GM12875 (cell line): Measurements from ENCODE around the gene SLC7A10.
"Not testable (repeated sequence)": the region's sequence is repeated elsewhere in the genome, so short reads cannot be mapped to it uniquely, and the experiment has no call there.

Experiments
- H3K4me3 ChIP-seq: one replicate; pipeline ENCODE4 v1.5.1; 2011; ENCODE audit warnings: low read depth, low read length, control low read depth
- CTCF ChIP-seq: IDR thresholded peaks from 2 replicates; pipeline ENCODE4 v1.5.1; 2011; ENCODE audit warnings: low read depth, mild to moderate bottlenecking, control low read depth, inconsistent platforms, low read length, moderate library complexity, borderline replicate concordance; ENCODE audit not compliant: insufficient read depth

The SLC7A10 gene

GRCh38 chr19:33216198-33216830, 9.3 kb downstream of the SLC7A10 start:
- TF ChIP-seq CTCF, result no peak
- no peak overlapping the region for H3K4me3 ChIP-seq

GRCh38 chr19:33215438-33216197, 10.0 kb downstream of the SLC7A10 start:
- TF ChIP-seq CTCF, result no peak

GRCh38 chr19:33214596-33214995, 11.1 kb downstream of the SLC7A10 start:
- TF ChIP-seq CTCF, result no peak
- H3K4me3 ChIP-seq, result no peak overlapping the region

More at GRCh38 chr19:33215438-33216197, 10.0 kb downstream of the SLC7A10 start:
- no peak overlapping the region for H3K4me3 ChIP-seq

- TF ChIP-seq CTCF, result no peak
- H3K4me3 ChIP-seq, result no peak overlapping the region
Observed at GRCh38 chr19:33212436-33213172, 13.0 kb downstream of the SLC7A10 start.

GRCh38 chr19:33211794-33212435, 13.7 kb downstream of the SLC7A10 start:
- TF ChIP-seq CTCF, result no peak
- H3K4me3 ChIP-seq, result no peak overlapping the region

- no peak overlapping the region for H3K4me3 ChIP-seq
- TF ChIP-seq CTCF, result no peak
Observed at GRCh38 chr19:33210266-33210940, 15.2 kb downstream of the SLC7A10 start.

GRCh38 chr19:33209850-33210230, 15.8 kb downstream of the SLC7A10 start:
- not testable (repeated sequence) for H3K4me3 ChIP-seq
